WTC11 (cell line): ENCODE data around the gene TBC1D19.

Experiments
- CBFB ChIP-seq: sonication (generic); formaldehyde crosslinking; IDR thresholded peaks from 2 replicates; pipeline ENCODE4 v1.8.1; 2022; ENCODE audit warnings: mild to moderate bottlenecking, low read depth, missing genetic modification reagents
- CTCF ChIP-seq: fragments of 200-600 bp; IDR thresholded peaks from 2 replicates; pipeline ENCODE4 v1.8.0; 2022; ENCODE audit warnings: antibody characterized with exemption
- E2F5 ChIP-seq: sonication (generic); formaldehyde crosslinking; IDR thresholded peaks from 2 replicates; pipeline ENCODE4 v1.8.1; 2022; ENCODE audit warnings: mild to moderate bottlenecking, moderate library complexity, missing genetic modification reagents
- JUN ChIP-seq: sonication (generic); formaldehyde crosslinking; IDR thresholded peaks from 2 replicates; pipeline ENCODE4 v1.8.0; 2023; ENCODE audit warnings: mild to moderate bottlenecking, missing genetic modification reagents
- MAX ChIP-seq: sonication (generic); formaldehyde crosslinking; IDR thresholded peaks from 2 replicates; pipeline ENCODE4 v1.8.0; 2022; ENCODE audit warnings: mild to moderate bottlenecking, missing genetic modification reagents
- NR2C2 ChIP-seq: sonication (generic); formaldehyde crosslinking; IDR thresholded peaks from 2 replicates; pipeline ENCODE4 v1.8.0; 2022; ENCODE audit warnings: mild to moderate bottlenecking, missing genetic modification reagents
- RELA ChIP-seq: sonication (generic); formaldehyde crosslinking; IDR thresholded peaks from 2 replicates; pipeline ENCODE4 v1.8.1; 2022; ENCODE audit warnings: missing genetic modification reagents, mild to moderate bottlenecking, borderline replicate concordance
- SOX15 ChIP-seq: fragments of 250-450 bp; sonication (Bioruptor Pico); IDR thresholded peaks from 2 replicates; pipeline ENCODE4 v1.9.0; 2021; ENCODE audit warnings: mild to moderate bottlenecking
- TEAD1 ChIP-seq: sonication (generic); formaldehyde crosslinking; IDR thresholded peaks from 2 replicates; pipeline ENCODE4 v1.8.0; 2022; ENCODE audit warnings: mild to moderate bottlenecking, missing genetic modification reagents
- TEAD4 ChIP-seq: sonication (generic); formaldehyde crosslinking; IDR thresholded peaks from 2 replicates; pipeline ENCODE4 v1.8.0; 2022; ENCODE audit warnings: mild to moderate bottlenecking, missing genetic modification reagents
- USF2 ChIP-seq: sonication (generic); formaldehyde crosslinking; IDR thresholded peaks from 2 replicates; pipeline ENCODE4 v1.8.1; 2023; ENCODE audit warnings: mild to moderate bottlenecking, missing genetic modification reagents, moderate library complexity
- ZNF425 ChIP-seq: fragments of 250-450 bp; sonication (Bioruptor Pico); conservative IDR thresholded peaks from 2 replicates; pipeline ENCODE4 v1.9.0; 2021; ENCODE audit warnings: mild to moderate bottlenecking
- TF ChIP-seq, protein P1 (sequence below): sonication (generic); formaldehyde crosslinking; conservative IDR thresholded peaks from 2 replicates; pipeline ENCODE4 v1.8.1; 2022; ENCODE audit warnings: mild to moderate bottlenecking, missing genetic modification reagents
- TF ChIP-seq, protein P2 (sequence below): sonication (generic); formaldehyde crosslinking; IDR thresholded peaks from 2 replicates; pipeline ENCODE4 v1.8.0; 2022; ENCODE audit warnings: mild to moderate bottlenecking, missing genetic modification reagents

DNA sequence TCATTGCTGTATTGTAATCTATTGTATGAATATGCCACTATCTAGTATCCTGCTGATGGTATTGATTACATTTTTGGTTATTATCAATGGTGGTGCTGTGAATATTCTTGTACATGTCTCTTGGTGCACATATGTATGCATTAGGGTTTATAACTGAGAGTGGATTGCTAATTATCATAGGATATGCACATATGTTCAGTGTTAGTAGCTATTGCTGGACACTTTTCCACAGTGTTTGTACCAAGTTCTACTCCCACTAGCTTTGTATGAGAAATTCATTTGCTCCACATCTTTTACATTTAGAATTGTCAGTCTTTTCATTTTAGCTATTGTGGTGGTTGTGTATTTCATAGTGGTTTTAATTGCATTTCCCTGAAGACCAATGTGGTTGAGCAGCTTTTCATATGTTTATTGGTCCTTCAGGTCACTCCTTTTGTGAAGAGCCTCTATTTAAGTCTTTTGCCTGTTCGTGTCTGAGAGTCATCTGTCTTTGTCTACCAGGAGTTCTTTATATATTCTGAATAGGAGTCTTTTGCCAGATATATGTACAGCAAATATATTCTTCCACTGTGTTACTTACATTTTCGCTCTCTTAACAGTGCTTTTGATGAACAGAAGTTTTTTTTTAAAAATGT lies 87.1 kb downstream of the TBC1D19 start:
- no peak for TF ChIP-seq JUN (CRISPR knock-in tag)
- no peak for TF ChIP-seq CBFB (CRISPR knock-in tag)
- TF ChIP-seq, protein P1, sequence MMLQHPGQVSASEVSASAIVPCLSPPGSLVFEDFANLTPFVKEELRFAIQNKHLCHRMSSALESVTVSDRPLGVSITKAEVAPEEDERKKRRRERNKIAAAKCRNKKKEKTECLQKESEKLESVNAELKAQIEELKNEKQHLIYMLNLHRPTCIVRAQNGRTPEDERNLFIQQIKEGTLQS (CRISPR knock-in tag): no peak
- no peak for TF ChIP-seq USF2 (CRISPR knock-in tag)
- no peak for TF ChIP-seq SOX15
- no peak for TF ChIP-seq TEAD4
- TF ChIP-seq TEAD1 (CRISPR knock-in tag): no peak
- no peak for TF ChIP-seq CTCF
- TF ChIP-seq, protein P2, sequence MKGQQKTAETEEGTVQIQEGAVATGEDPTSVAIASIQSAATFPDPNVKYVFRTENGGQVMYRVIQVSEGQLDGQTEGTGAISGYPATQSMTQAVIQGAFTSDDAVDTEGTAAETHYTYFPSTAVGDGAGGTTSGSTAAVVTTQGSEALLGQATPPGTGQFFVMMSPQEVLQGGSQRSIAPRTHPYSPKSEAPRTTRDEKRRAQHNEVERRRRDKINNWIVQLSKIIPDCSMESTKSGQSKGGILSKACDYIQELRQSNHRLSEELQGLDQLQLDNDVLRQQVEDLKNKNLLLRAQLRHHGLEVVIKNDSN: no peak
- TF ChIP-seq E2F5 (CRISPR knock-in tag): no peak
- TF ChIP-seq MAX (CRISPR knock-in tag): no peak
- TF ChIP-seq ZNF425: no peak
- no peak for TF ChIP-seq NR2C2 (CRISPR knock-in tag)
- TF ChIP-seq RELA: no peak
